Fibroblast of lung (primary cell): Measurements from ENCODE around the gene WEE1.

Source experiments
- CTCF ChIP-seq, 2 donors: IDR thresholded peaks in 1 of 2; conservative IDR thresholded peaks in 1 of 2; 1 replicate in 1 of 2; 2 replicates in 1 of 2; pipeline ENCODE4 v1.5.1; 2011 to 2012; ENCODE audit warnings: low read length in 2 of 2, control low read depth in 1 of 2, inconsistent platforms in 1 of 2, low read depth in 1 of 2, mild to moderate bottlenecking in 1 of 2
- EZH2 ChIP-seq: IDR thresholded peaks from 2 replicates; pipeline ENCODE4 v1.5.1; 2012; ENCODE audit warnings: low read length, control low read depth, mild to moderate bottlenecking; ENCODE audit errors: missing control alignments

DNA sequence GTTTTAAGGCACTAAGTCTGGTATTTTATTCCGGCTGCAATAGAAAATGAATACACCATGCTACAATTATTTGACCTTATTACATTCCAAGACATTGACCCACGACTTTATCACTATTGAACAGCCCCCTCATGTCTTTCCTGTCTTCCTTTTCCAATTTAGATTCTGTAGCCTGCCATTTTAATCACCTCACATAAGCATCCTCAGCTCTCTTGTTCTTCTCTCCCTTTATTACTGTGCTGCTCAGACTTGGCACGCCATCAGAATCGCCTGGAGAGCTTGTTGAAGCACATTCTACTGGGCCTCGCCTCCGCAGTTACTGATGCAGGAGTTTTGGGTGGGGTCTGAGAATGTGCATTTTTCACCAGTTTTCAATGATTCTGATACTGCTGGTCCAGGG is 51.7 kb downstream of the WEE1 start:
- TF ChIP-seq CTCF (conservative IDR thresholded peaks at IDR 0.05 in 1 of 2, IDR thresholded peaks at IDR 0.05 in 1 of 2; ENCODE audit: low read depth in 1 of 2, low read length in 2 of 2) (no peak), EZH2 (no peak)
